ENCODE data around the gene MGA. TPM values are rescaled to one million over a fixed set of nuclear protein-coding genes. Genes with fewer than 3 reads are reported as not detected.
"Not testable (repeated sequence)": the region's sequence is repeated elsewhere in the genome, so short reads cannot be mapped to it uniquely, and the experiment has no call there.

MGA gene
- total RNA-seq, 1 experiment from 2014 or later = 36.2 TPM

GRCh38 chr15:41714291-41714690 is 54.1 kb downstream of the MGA start:
- DNase-seq (ENCODE audit: low read depth) = no peak

GRCh38 chr15:41716864-41717263 is 56.7 kb downstream of the MGA start:
- DNase-seq (ENCODE audit: low read depth) = no peak

GRCh38 chr15:41727143-41727542 is 66.9 kb downstream of the MGA start:
- DNase-seq (ENCODE audit: low read depth) = no peak

- DNase-seq (ENCODE audit: low read depth) = not testable (repeated sequence)
Observed at GRCh38 chr15:41728061-41728460, 67.9 kb downstream of the MGA start.

- DNase-seq (ENCODE audit: low read depth) = no peak
Observed at GRCh38 chr15:41730543-41730942, 70.3 kb downstream of the MGA start.

- DNase-seq (ENCODE audit: low read depth) = no peak
Observed at GRCh38 chr15:41732483-41732882, 72.3 kb downstream of the MGA start.

GRCh38 chr15:41734079-41734478 is 73.9 kb downstream of the MGA start:
- DNase-seq (ENCODE audit: low read depth) = no peak

GRCh38 chr15:41735046-41735445 is 74.8 kb downstream of the MGA start:
- no peak for DNase-seq (ENCODE audit: low read depth)

- not testable (repeated sequence) for DNase-seq (ENCODE audit: low read depth)
Observed at GRCh38 chr15:41735492-41735891, 75.3 kb downstream of the MGA start.

GRCh38 chr15:41746802-41747201 is 86.6 kb downstream of the MGA start:
- no peak for DNase-seq (ENCODE audit: low read depth)

GRCh38 chr15:41756198-41756597 is 96.0 kb downstream of the MGA start:
- no peak for DNase-seq (ENCODE audit: low read depth)

GRCh38 chr15:41772720-41773331 is 112.6 kb downstream of the MGA start:
- DNase-seq (ENCODE audit: low read depth) = peak; percentile 61

GRCh38 chr15:41773332-41773728 is 113.1 kb downstream of the MGA start:
- DNase-seq (ENCODE audit: low read depth) = no peak

GRCh38 chr15:41773729-41774061 is 113.5 kb downstream of the MGA start:
- DNase-seq (ENCODE audit: low read depth) = no peak

- DNase-seq (ENCODE audit: low read depth) = peak; percentile 99
Observed at GRCh38 chr15:41774062-41774881, 114.1 kb downstream of the MGA start, which contains the start of gene MAPKBP1. Gene MAPKBP1, plus strand, starts transcription at chr15:41774484. Its CDS starts 792 bp downstream, at chr15:41775276.

GRCh38 chr15:41774882-41775417 is 114.7 kb downstream of the MGA start:
- no peak for DNase-seq (ENCODE audit: low read depth)

GRCh38 chr15:41775651-41776050 is 115.4 kb downstream of the MGA start:
- no peak for DNase-seq (ENCODE audit: low read depth)

GRCh38 chr15:41777421-41777973 is 117.3 kb downstream of the MGA start:
- DNase-seq (ENCODE audit: low read depth) = peak; percentile 18

- DNase-seq (ENCODE audit: low read depth) = no peak
Observed at GRCh38 chr15:41778521-41778920, 118.3 kb downstream of the MGA start.

- DNase-seq (ENCODE audit: low read depth) = no peak
Observed at GRCh38 chr15:41779662-41780157, 119.5 kb downstream of the MGA start.

- no peak for DNase-seq (ENCODE audit: low read depth)
Observed at GRCh38 chr15:41780266-41780665, 120.1 kb downstream of the MGA start.

- no peak for DNase-seq (ENCODE audit: low read depth)
Observed at GRCh38 chr15:41780727-41781126, 120.5 kb downstream of the MGA start.

Data from Daoy (cell line).